Heart left ventricle (tissue), 11 donors: ENCODE results near the gene RASL11B. TPM values are rescaled to one million over a fixed set of nuclear protein-coding genes. Genes with fewer than 3 reads are reported as not detected.

Experiments used
- polyA plus RNA-seq, 2 donors: library from polyadenylated mRNA; stranded (reverse); fragments of 200-250 nt; gene quantifications; one replicate each; pipeline ENCODE4 v1.2.3, GENCODE V29; 2013
- total RNA-seq, 9 donors: library from RNA; depleted of rRNA in 2 of 9; stranded (reverse); fragments of >200 nt in 2 of 9; fragmentation: NEBNext Ultra II Directional in 3 of 9; extraction: Animal tissue kit (Norgen Biotek cat#: 25700) in 3 of 9; gene quantifications; one replicate each; pipeline versions ENCODE4 v1.1.0 to v1.2.4, GENCODE V29; 2016 to 2023
- donor health status: ischemic (EF 13 %, LVEDD 7.1; RV severe dilation, severe dysfunction).
- donor health status: healthy with polysubstance abuse.
- donor health status: DM: no; HTN: yes; CAD: no.
- donor health status: DM: no; HTN: no; CAD: no.
- donor health status: ischemic (EF 25% LVEDD 5.7; RV mildly dilated, moderate dysfunction).
- donor health status: healthy.
- donor health status: DM: yes; HTN: yes; CAD: no.
- donor health status: PGD.
- donor health status: nonischemic (EF 23%, LVEDD 6.1; RV moderate dilation, normal function).

The RASL11B gene
- total and polyA plus RNA-seq, 11 donors = 2.7 to 16.1 (median 5.5) TPM

Other genes starting within 250 kb of the RASL11B start
- gene USP46, start 203.0 kb upstream of the RASL11B start, total RNA-seq = 100 to 1,000 TPM in 1 of 9 donors, 10 to 100 TPM in 8; 29.8 to 111 (median 75.3) TPM
- 10 to 100 TPM in 1 of 2 donors, 1 to 10 TPM in 1; 6.1 to 26.2 TPM for gene USP46, start 203.0 kb upstream of the RASL11B start, polyA plus RNA-seq
- gene ERVMER34-1, start 110.9 kb upstream of the RASL11B start, total RNA-seq = 1 to 10 TPM; 2.2 to 6.8 (median 5.3) TPM
- gene ERVMER34-1, start 110.9 kb upstream of the RASL11B start, polyA plus RNA-seq = 1 to 10 TPM; 3.1 to 3.3 TPM